ACC112 (cell line): ENCODE measurements around the gene NPEPL1.
A peak's percentile ranks its signal among the peaks of the same experiment; 100 is the strongest.

Source experiments
- H2AFZ ChIP-seq: fragments of 200-600 bp; sonication (generic); one replicate; pipeline ENCODE4 v1.6.0; 2017; ENCODE audit warnings: antibody characterized with exemption, low read length; ENCODE audit not compliant: unreplicated experiment
- H3K27ac ChIP-seq: fragments of 200-600 bp; sonication (generic); 2 replicates; pipeline ENCODE4 v1.5.1; 2014; ENCODE audit warnings: low read depth, mild to moderate bottlenecking, antibody characterized with exemption, low read length, moderate library complexity
- H3K27me3 ChIP-seq: fragments of 200-600 bp; sonication (generic); 2 replicates; pipeline ENCODE4 v1.6.1; 2014; ENCODE audit warnings: mild to moderate bottlenecking, antibody characterized with exemption, low read length, moderate library complexity, mixed read lengths; ENCODE audit not compliant: insufficient read depth
- H3K36me3 ChIP-seq: fragments of 200-600 bp; sonication (generic); 2 replicates; pipeline ENCODE4 v1.6.1; 2016; ENCODE audit warnings: mild to moderate bottlenecking, antibody characterized with exemption, low read length, moderate library complexity, mixed read lengths; ENCODE audit not compliant: insufficient read depth
- H3K4me1 ChIP-seq: fragments of 200-600 bp; sonication (generic); one replicate; pipeline ENCODE4 v1.6.1; 2016; ENCODE audit warnings: low read length, mixed read lengths; ENCODE audit not compliant: insufficient read depth, unreplicated experiment, control insufficient read depth
- H3K4me3 ChIP-seq: fragments of 200-600 bp; sonication (generic); 2 replicates; pipeline ENCODE4 v1.5.1; 2014; ENCODE audit warnings: mild to moderate bottlenecking, low read depth, low read length
- H3K79me2 ChIP-seq: fragments of 200-600 bp; sonication (generic); one replicate; pipeline ENCODE4 v1.6.0; 2016; ENCODE audit warnings: low read length; ENCODE audit not compliant: control insufficient read depth, unreplicated experiment, insufficient read depth

Gene NPEPL1

GRCh38 chr20:58650181-58650775 lies 42.3 kb upstream of the NPEPL1 start:
- peak overlapping the region; percentile 85 for H3K27ac ChIP-seq
- H2AFZ ChIP-seq: peak overlapping the region; percentile 78
- H3K4me1 ChIP-seq: peaks cover 28% of the 10 kb centered on the region
- peak overlapping the region; percentile 99 for H3K4me3 ChIP-seq
- no peaks in the 10 kb centered on the region for H3K36me3 ChIP-seq
- H3K27me3 ChIP-seq: no peaks in the 10 kb centered on the region
- peaks cover 39% of the 10 kb centered on the region for H3K79me2 ChIP-seq

GRCh38 chr20:58650776-58651558 lies 41.6 kb upstream of the NPEPL1 start, which contains the start of gene STX16:
Gene STX16 (plus strand): TSS chr20:58651283. CDS start chr20:58652007, 724 bp downstream.
- Histone ChIP-seq H3K27me3 (no peaks in the 10 kb centered on the region), H3K4me1 (peaks cover 28% of the 10 kb centered on the region), H2AFZ (peak within 1 kb of the TSS; percentile 99), H3K79me2 (peaks cover 46% of the 10 kb centered on the region), H3K27ac (peak within 1 kb of the TSS; percentile 85), H3K36me3 (no peaks in the 10 kb centered on the region), H3K4me3 (peak within 1 kb of the TSS; percentile 99)

- peak overlapping the region; percentile 85 for H3K27ac ChIP-seq
- peak overlapping the region; percentile 99 for H3K4me3 ChIP-seq
- H3K4me1 ChIP-seq: peaks cover 33% of the 10 kb centered on the region
- peaks cover 52% of the 10 kb centered on the region for H3K79me2 ChIP-seq
- H2AFZ ChIP-seq: no peak overlapping the region
- H3K36me3 ChIP-seq: no peaks in the 10 kb centered on the region
- no peaks in the 10 kb centered on the region for H3K27me3 ChIP-seq
Observed at GRCh38 chr20:58651559-58651945, 41.0 kb upstream of the NPEPL1 start.

- Histone ChIP-seq H3K4me3 (peak overlapping the region; percentile 99), H3K27me3 (no peaks in the 10 kb centered on the region), H3K4me1 (peaks cover 38% of the 10 kb centered on the region), H3K79me2 (peaks cover 57% of the 10 kb centered on the region), H2AFZ (peak overlapping the region; percentile 44), H3K27ac (peak overlapping the region; percentile 85), H3K36me3 (no peaks in the 10 kb centered on the region)
Observed at GRCh38 chr20:58651946-58652605, 40.5 kb upstream of the NPEPL1 start.

- Histone ChIP-seq H3K4me1 (peaks cover 40% of the 10 kb centered on the region), H3K79me2 (peaks cover 64% of the 10 kb centered on the region), H3K4me3 (peak overlapping the region; percentile 99), H2AFZ (peak overlapping the region; percentile 44), H3K27ac (peak overlapping the region; percentile 85), H3K36me3 (no peaks in the 10 kb centered on the region), H3K27me3 (no peaks in the 10 kb centered on the region)
Observed at GRCh38 chr20:58652606-58653294, 39.9 kb upstream of the NPEPL1 start.

- H3K27ac ChIP-seq: no peak overlapping the region
- H2AFZ ChIP-seq: no peak overlapping the region
- no peaks in the 10 kb centered on the region for H3K36me3 ChIP-seq
- H3K27me3 ChIP-seq: no peaks in the 10 kb centered on the region
- H3K4me3 ChIP-seq: peak overlapping the region; percentile 99
- peaks cover 42% of the 10 kb centered on the region for H3K4me1 ChIP-seq
- H3K79me2 ChIP-seq: peaks cover 80% of the 10 kb centered on the region
Observed at GRCh38 chr20:58654337-58654736, 38.3 kb upstream of the NPEPL1 start.

GRCh38 chr20:58655328-58656107 lies 37.1 kb upstream of the NPEPL1 start:
- peak overlapping the region; percentile 99 for H3K4me3 ChIP-seq

GRCh38 chr20:58656831-58657230 lies 35.8 kb upstream of the NPEPL1 start:
- Histone ChIP-seq H3K4me3 (peak overlapping the region; percentile 99), H3K27me3 (no peaks in the 10 kb centered on the region), H3K36me3 (no peaks in the 10 kb centered on the region; the same call in 1 of the 2 replicates), H3K4me1 (peaks cover 42% of the 10 kb centered on the region), H3K79me2 (peaks cover 97% of the 10 kb centered on the region), H3K27ac (no peak overlapping the region), H2AFZ (no peak overlapping the region)

More at GRCh38 chr20:58655328-58656107, 37.1 kb upstream of the NPEPL1 start:
- no peaks in the 10 kb centered on the region for H3K27me3 ChIP-seq
- no peak overlapping the region for H2AFZ ChIP-seq
- H3K79me2 ChIP-seq: peaks cover 91% of the 10 kb centered on the region
- no peaks in the 10 kb centered on the region; the same call in 1 of the 2 replicates for H3K36me3 ChIP-seq
- H3K27ac ChIP-seq: no peak overlapping the region
- H3K4me1 ChIP-seq: peaks cover 42% of the 10 kb centered on the region

- Histone ChIP-seq H3K36me3 (no peaks in the 10 kb centered on the region; the same call in 1 of the 2 replicates), H3K4me3 (peak overlapping the region; percentile 99), H3K27ac (no peak overlapping the region), H3K79me2 (peaks cover 98% of the 10 kb centered on the region), H3K4me1 (peaks cover 42% of the 10 kb centered on the region), H2AFZ (no peak overlapping the region), H3K27me3 (no peaks in the 10 kb centered on the region)
Observed at GRCh38 chr20:58657262-58657661, 35.3 kb upstream of the NPEPL1 start.
